HTERT RPE-1 (cell line): ENCODE measurements around the gene LGR6.

Source experiments
- in situ Hi-C: fragments of 300-500 bp; cut with MboI; formaldehyde crosslinking; loops from 4 replicates; pipeline ENCODE4 v1.14.3; 2020; ENCODE audit warnings: low sequenced_read_pairs

The LGR6 gene

GRCh38 chr1:202217951-202218350, 24.4 kb downstream of the LGR6 start:
- in situ Hi-C loops: no loop called here

GRCh38 chr1:202220733-202221132, 27.1 kb downstream of the LGR6 start:
- in situ Hi-C loops: no loop called here

- in situ Hi-C loops: no loop called here
Observed at GRCh38 chr1:202221911-202222909, 28.6 kb downstream of the LGR6 start.

- in situ Hi-C loops: no loop called here
Observed at GRCh38 chr1:202223121-202223860, 29.7 kb downstream of the LGR6 start.

GRCh38 chr1:202224453-202224852, 30.9 kb downstream of the LGR6 start:
- in situ Hi-C loops: no loop called here

- in situ Hi-C loops: no loop called here
Observed at GRCh38 chr1:202225131-202225530, 31.5 kb downstream of the LGR6 start.

GRCh38 chr1:202227053-202227672, 33.6 kb downstream of the LGR6 start:
- in situ Hi-C loops: no loop called here

GRCh38 chr1:202227997-202228401, 34.4 kb downstream of the LGR6 start:
- in situ Hi-C loops: no loop called here

- in situ Hi-C loops: no loop called here
Observed at GRCh38 chr1:202228484-202229122, 35.0 kb downstream of the LGR6 start.

- in situ Hi-C loops: no loop called here
Observed at GRCh38 chr1:202229376-202229775, 35.8 kb downstream of the LGR6 start.

GRCh38 chr1:202230061-202230938, 36.7 kb downstream of the LGR6 start:
- in situ Hi-C loops: no loop called here

GRCh38 chr1:202230939-202231645, 37.5 kb downstream of the LGR6 start:
- in situ Hi-C loops: no loop called here

- in situ Hi-C loops: no loop called here
Observed at GRCh38 chr1:202233171-202233570, 39.6 kb downstream of the LGR6 start.

- in situ Hi-C loops: no loop called here
Observed at GRCh38 chr1:202233804-202234203, 40.2 kb downstream of the LGR6 start.

GRCh38 chr1:202234331-202235002, 40.9 kb downstream of the LGR6 start:
- in situ Hi-C loops: no loop called here

GRCh38 chr1:202235003-202235660, 41.5 kb downstream of the LGR6 start:
- in situ Hi-C loops: no loop called here

GRCh38 chr1:202235856-202236837, 42.5 kb downstream of the LGR6 start:
- in situ Hi-C loops: no loop called here
